ENCODE results near the gene NUTF2.
"Not testable (repeated sequence)": the region's sequence is repeated elsewhere in the genome, so short reads cannot be mapped to it uniquely, and the experiment has no call there.

NUTF2 gene

DNA sequence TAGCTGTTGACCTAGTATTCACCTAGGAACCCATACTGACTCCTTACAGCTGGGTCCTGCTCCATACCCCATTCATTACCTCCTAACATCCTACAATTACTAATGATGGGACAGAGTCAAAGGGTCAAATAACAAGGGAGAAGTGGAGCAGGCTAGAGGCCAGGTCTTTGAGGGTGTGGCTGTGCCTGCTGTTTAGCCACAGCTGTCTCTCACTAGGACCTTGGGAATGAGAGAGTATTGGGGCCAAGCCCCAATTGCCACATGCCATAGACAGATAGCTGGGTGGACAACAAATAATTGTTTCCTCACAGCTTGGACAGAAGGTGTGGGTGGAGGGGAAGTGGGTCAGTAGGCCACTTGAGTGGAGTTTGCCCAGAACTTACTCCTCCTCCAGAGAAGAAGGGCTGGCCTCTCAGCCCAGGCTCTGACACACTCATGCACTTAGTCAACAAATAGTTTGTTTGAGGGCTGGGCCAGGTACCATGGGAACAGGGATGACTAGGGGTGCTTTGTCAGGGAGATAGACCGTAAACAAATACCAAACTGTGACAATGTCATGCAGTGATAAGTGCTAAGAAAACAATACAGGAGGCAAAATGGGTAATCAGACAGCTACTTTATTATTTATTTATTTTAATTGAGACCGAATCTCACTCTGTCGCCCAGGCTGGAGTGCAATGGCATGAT lies 11.0 kb downstream of the NUTF2 start:
- DNase-seq: no peak
- no peaks in the 10 kb centered on the region for H3K9me3 ChIP-seq
- no peak overlapping the region for H3K4me3 ChIP-seq (ENCODE audit: low read depth, low read length)
- H3K27me3 ChIP-seq: no peaks in the 10 kb centered on the region
- no peaks in the 10 kb centered on the region for H3K4me1 ChIP-seq
- peaks cover 30% of the 10 kb centered on the region for H3K36me3 ChIP-seq
- TF ChIP-seq CTCF (IDR thresholded peaks at IDR 0.05; ENCODE audit: low read depth, low read length): no peak

- no peak for DNase-seq
- Histone ChIP-seq H3K36me3 (peaks cover 30% of the 10 kb centered on the region), H3K9me3 (no peaks in the 10 kb centered on the region), H3K27me3 (no peaks in the 10 kb centered on the region), H3K4me1 (no peaks in the 10 kb centered on the region), H3K4me3 (ENCODE audit: low read depth, low read length) (no peak overlapping the region)
- no peak for TF ChIP-seq CTCF (IDR thresholded peaks at IDR 0.05; ENCODE audit: low read depth, low read length)
Measured at GRCh38 chr16:67858500-67858899, 11.8 kb downstream of the NUTF2 start.

GRCh38 chr16:67860589-67861398 lies 14.1 kb downstream of the NUTF2 start:
- TF ChIP-seq CTCF (IDR thresholded peaks at IDR 0.05; ENCODE audit: low read depth, low read length): no peak
- no peak for DNase-seq
- Histone ChIP-seq H3K36me3 (peaks cover 34% of the 10 kb centered on the region), H3K27me3 (no peaks in the 10 kb centered on the region), H3K9me3 (no peaks in the 10 kb centered on the region), H3K4me3 (ENCODE audit: low read depth, low read length) (no peak overlapping the region), H3K4me1 (no peaks in the 10 kb centered on the region)

GRCh38 chr16:67861877-67862276 lies 15.1 kb downstream of the NUTF2 start:
- Histone ChIP-seq H3K4me1 (no peaks in the 10 kb centered on the region), H3K9me3 (no peaks in the 10 kb centered on the region), H3K36me3 (peaks cover 38% of the 10 kb centered on the region), H3K27me3 (no peaks in the 10 kb centered on the region), H3K4me3 (ENCODE audit: low read depth, low read length) (no peak overlapping the region)
- no peak for TF ChIP-seq CTCF (IDR thresholded peaks at IDR 0.05; ENCODE audit: low read depth, low read length)
- no peak for DNase-seq

DNA sequence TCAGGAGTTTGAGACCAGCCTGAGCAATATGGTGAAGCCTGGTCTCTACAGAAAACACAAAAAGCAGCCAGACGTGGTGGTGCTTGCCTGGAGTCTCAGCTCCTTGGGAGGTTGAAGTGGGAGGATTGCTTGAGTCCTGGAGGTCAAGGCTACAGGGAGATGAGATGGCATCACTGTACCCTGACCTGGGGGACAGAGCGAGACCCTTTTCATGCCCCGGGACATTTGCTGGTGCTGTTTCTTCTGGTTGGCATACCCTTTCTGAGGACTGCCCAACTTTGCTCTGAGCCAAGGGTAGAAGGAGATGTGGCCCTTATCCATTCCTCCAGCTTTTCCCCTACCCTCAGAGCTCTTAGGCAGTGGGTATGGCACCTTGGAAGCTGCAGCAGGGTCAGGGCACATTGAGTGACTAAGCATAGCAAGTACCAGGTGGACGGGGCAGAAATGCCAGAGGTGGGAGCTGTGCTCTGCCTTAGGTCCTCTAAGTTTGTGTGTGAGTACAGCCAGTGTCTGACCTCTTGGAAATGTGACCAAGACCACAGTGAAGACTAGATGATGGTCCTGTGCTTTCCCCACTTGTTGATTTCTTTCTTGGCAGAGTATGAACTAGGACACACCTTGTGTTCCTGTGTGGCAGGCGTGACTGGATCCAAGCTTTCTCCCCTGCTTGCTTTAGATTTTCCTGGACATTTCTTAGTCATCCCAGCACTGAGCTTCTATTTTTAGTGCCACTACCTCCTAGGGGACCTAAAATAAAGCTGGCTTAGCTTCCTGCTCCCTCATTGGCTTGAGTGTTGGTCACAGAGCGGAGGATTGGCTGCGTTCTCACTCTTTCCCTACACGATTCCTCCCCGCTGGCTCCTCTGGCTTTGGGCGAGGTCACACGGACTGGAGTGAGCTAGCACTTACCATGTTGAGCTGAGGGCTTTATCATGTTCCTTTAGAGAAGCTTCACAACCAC lies 16.2 kb downstream of the NUTF2 start:
- DNase-seq: no peak
- no peaks in the 10 kb centered on the region for H3K9me3 ChIP-seq
- TF ChIP-seq CTCF (IDR thresholded peaks at IDR 0.05; ENCODE audit: low read depth, low read length): no peak
- no peaks in the 10 kb centered on the region for H3K4me1 ChIP-seq
- no peak overlapping the region for H3K4me3 ChIP-seq (ENCODE audit: low read depth, low read length)
- H3K27me3 ChIP-seq: no peaks in the 10 kb centered on the region
- peaks cover 48% of the 10 kb centered on the region for H3K36me3 ChIP-seq

GRCh38 chr16:67864044-67864443 lies 17.3 kb downstream of the NUTF2 start:
- H3K36me3 ChIP-seq: peaks cover 55% of the 10 kb centered on the region
- H3K4me3 ChIP-seq (ENCODE audit: low read depth, low read length); DNase-seq; H3K4me1 ChIP-seq; H3K9me3 ChIP-seq; H3K27me3 ChIP-seq: not testable (repeated sequence)

Measured in BE2C (cell line).